ENCODE results near the gene TEAD3. TPM values are rescaled to one million over a fixed set of nuclear protein-coding genes. Genes with fewer than 3 reads are reported as not detected.

TEAD3 gene
- total and polyA plus RNA-seq, 2 of the 4 experiments (the other 2 are of a cell fraction) = 5.2 to 28.0 TPM

GRCh38 chr6:35511562-35511941, 14.7 kb upstream of the TEAD3 start:
- Histone ChIP-seq H2BK5ac (ENCODE audit: low read depth, low read length, poor library complexity, severe bottlenecking) (no peak overlapping the region), H3K4me2 (ENCODE audit: low read depth, low read length) (no peak overlapping the region), H3K56ac (ENCODE audit: extremely low read depth, insufficient read depth, low read length) (no peak overlapping the region), H2BK20ac (ENCODE audit: low read depth, low read length) (no peak overlapping the region), H3K27me3 (ENCODE audit: control insufficient read depth, insufficient read depth, low read length) (peaks cover 64% of the 10 kb centered on the region), H3K23ac (ENCODE audit: low read depth, low read length) (no peak overlapping the region), H4K5ac (ENCODE audit: low read depth, low read length) (no peak overlapping the region), H3K4me3 (ENCODE audit: insufficient read depth, low read depth, low read length) (no peak overlapping the region), H3K9me3 (ENCODE audit: control insufficient read depth, insufficient read depth, low read length) (peaks cover 5% of the 10 kb centered on the region; the same call in 1 of the 2 replicates), H2AK9ac (replicated peaks; ENCODE audit: low read depth, low read length, poor library complexity) (no peak overlapping the region), H2AK5ac (ENCODE audit: low read depth, low read length) (no peak overlapping the region), H4K91ac (ENCODE audit: insufficient read depth, low read depth, low read length) (no peak overlapping the region), H3K9ac (ENCODE audit: low read depth, low read length) (no peak overlapping the region), H3K27ac (ENCODE audit: insufficient read depth, low read length) (no peak overlapping the region), H3K36me3 (ENCODE audit: control insufficient read depth, insufficient read depth, low read length) (no peaks in the 10 kb centered on the region), H3K18ac (ENCODE audit: low read depth, low read length) (no peak overlapping the region), H2BK120ac (ENCODE audit: low read depth, low read length) (no peak overlapping the region), H3K4ac (ENCODE audit: low read depth, low read length) (no peak overlapping the region), H2BK15ac (ENCODE audit: low read depth, low read length) (no peak overlapping the region), H4K8ac (ENCODE audit: low read depth in 2 of 2, low read length in 2 of 2) (no peak overlapping the region), H2AFZ (replicated peaks; ENCODE audit: low read length, poor library complexity) (no peak overlapping the region), H3K9me1 (ENCODE audit: insufficient read depth, low read length) (no peaks in the 10 kb centered on the region), H3K4me1 (ENCODE audit: control insufficient read depth, insufficient read depth, low read length) (0 out of 2 replicates have a peak, but pooled peaks cover 1% of the 10 kb centered on the region), H3K14ac (replicated peaks; ENCODE audit: low read depth, low read length) (no peak overlapping the region), H3K79me1 (ENCODE audit: low read depth in 1 of 2, low read length in 2 of 2) (no peaks in the 10 kb centered on the region), H4K20me1 (ENCODE audit: insufficient read depth, low read length) (no peaks in the 10 kb centered on the region)
- dilution Hi-C loops (cut with HindIII; ENCODE audit: low sequenced_read_pairs, unreplicated experiment) = no loop called here
- no TSS peak for BruUV-seq (replicated peaks)
- ChIA-PET CTCF (no interaction called here), POLR2A (ENCODE audit: unreplicated experiment) (no interaction called here)
- no peak for TF ChIP-seq RCOR1 (IDR thresholded peaks at IDR 0.05; ENCODE audit: insufficient replicate concordance, low read length)
- TF ChIP-seq RAD21 (IDR thresholded peaks at IDR 0.05; ENCODE audit: low read length) = no peak
- TF ChIP-seq, protein P1, sequence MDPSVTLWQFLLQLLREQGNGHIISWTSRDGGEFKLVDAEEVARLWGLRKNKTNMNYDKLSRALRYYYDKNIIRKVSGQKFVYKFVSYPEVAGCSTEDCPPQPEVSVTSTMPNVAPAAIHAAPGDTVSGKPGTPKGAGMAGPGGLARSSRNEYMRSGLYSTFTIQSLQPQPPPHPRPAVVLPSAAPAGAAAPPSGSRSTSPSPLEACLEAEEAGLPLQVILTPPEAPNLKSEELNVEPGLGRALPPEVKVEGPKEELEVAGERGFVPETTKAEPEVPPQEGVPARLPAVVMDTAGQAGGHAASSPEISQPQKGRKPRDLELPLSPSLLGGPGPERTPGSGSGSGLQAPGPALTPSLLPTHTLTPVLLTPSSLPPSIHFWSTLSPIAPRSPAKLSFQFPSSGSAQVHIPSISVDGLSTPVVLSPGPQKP (IDR thresholded peaks at IDR 0.05; ENCODE audit: borderline replicate concordance, low read depth, low read length) = no peak
- TF ChIP-seq, protein P2, sequence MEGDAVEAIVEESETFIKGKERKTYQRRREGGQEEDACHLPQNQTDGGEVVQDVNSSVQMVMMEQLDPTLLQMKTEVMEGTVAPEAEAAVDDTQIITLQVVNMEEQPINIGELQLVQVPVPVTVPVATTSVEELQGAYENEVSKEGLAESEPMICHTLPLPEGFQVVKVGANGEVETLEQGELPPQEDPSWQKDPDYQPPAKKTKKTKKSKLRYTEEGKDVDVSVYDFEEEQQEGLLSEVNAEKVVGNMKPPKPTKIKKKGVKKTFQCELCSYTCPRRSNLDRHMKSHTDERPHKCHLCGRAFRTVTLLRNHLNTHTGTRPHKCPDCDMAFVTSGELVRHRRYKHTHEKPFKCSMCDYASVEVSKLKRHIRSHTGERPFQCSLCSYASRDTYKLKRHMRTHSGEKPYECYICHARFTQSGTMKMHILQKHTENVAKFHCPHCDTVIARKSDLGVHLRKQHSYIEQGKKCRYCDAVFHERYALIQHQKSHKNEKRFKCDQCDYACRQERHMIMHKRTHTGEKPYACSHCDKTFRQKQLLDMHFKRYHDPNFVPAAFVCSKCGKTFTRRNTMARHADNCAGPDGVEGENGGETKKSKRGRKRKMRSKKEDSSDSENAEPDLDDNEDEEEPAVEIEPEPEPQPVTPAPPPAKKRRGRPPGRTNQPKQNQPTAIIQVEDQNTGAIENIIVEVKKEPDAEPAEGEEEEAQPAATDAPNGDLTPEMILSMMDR (conservative IDR thresholded peaks at IDR 0.05; ENCODE audit: low read depth, low read length) = no peak
- TF ChIP-seq RFX5 (IDR thresholded peaks at IDR 0.05; ENCODE audit: low read depth, low read length) = no peak
- no peak for TF ChIP-seq CHD1 (IDR thresholded peaks at IDR 0.05; ENCODE audit: low read depth, low read length)
- TF ChIP-seq USF2 (IDR thresholded peaks at IDR 0.05; ENCODE audit: low read depth, low read length) = no peak
- TF ChIP-seq BHLHE40 (IDR thresholded peaks at IDR 0.05; ENCODE audit: low read depth, low read length) = no peak
- TF ChIP-seq CEBPB (IDR thresholded peaks at IDR 0.05; ENCODE audit: low read depth, low read length) = no peak
- TF ChIP-seq MAZ (IDR thresholded peaks at IDR 0.05; ENCODE audit: borderline replicate concordance, low read depth, low read length) = no peak
- TF ChIP-seq NFE2L2 (IDR thresholded peaks at IDR 0.05; ENCODE audit: low read depth, low read length) = no peak
- TF ChIP-seq FOS (IDR thresholded peaks at IDR 0.05; ENCODE audit: low read depth, low read length) = no peak
- TF ChIP-seq SMC3 (IDR thresholded peaks at IDR 0.05; ENCODE audit: low read depth, low read length) = no peak
- no peak for TF ChIP-seq POLR2A (IDR thresholded peaks at IDR 0.05; ENCODE audit: low read depth, low read length)
- in situ Hi-C loops (cut with MboI; ENCODE audit: low sequenced_read_pairs) = no loop called here
- ATAC-seq (ENCODE audit: low read depth) = no peak
- DNase-seq = no peak
- intact Hi-C loops (cut with micrococcal nuclease) = no loop called here
- WGBS, 2 experiments (ENCODE audit: extremely low coverage in 2 of 2, insufficient read length in 1 of 2) = 23% methylated on average over 14 of the region's 32 CpGs; no CpG with 5 or more reads in 1 of the 2 experiments
